ENCODE measurements around the gene IMMT. TPM values are rescaled to one million over a fixed set of nuclear protein-coding genes. Genes with fewer than 3 reads are reported as not detected.

The IMMT gene
- total RNA-seq, 2 donors from 2014 or later, result 104 to 177 TPM

DNA sequence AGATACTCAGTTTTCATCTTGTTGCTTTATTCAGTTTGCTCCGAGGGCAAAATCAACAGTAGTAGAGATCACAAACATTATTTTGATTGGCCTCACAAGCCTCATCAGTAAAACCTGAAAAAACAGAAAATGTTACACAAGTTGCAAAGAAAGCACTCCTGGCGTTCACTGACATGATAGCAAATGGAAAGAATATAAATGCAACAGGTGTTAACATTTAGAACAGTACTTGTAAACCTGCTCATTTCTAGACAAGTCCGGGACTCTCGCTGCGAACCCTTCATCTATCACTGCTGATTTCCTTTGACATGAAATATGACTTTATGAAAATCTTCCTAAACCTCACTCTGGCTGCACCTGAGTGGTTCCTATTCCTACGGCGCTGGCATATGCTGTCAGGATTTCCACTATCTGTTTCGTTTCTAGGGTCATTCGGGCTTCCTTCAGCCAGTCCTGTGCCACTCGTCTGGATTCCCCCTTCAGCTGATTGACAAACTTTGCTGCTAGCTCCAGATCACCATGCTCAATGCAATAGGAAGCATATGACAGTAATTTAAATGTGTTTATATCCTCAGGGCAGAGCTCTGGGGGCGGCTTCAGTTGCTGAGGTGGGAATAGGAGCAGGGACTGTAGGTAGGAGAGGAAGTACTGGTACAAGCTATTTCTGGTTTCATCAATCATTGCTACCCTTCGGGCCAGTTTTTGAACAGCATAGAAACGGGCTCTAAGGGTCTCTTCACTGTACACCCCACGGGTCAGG, 51.2 kb downstream of the IMMT start:
- no peak overlapping the region for H3K27ac ChIP-seq
- no peak overlapping the region for H3K4me3 ChIP-seq
- H3K4me1 ChIP-seq, result no peaks in the 10 kb centered on the region
- peaks cover 88% of the 10 kb centered on the region for H3K36me3 ChIP-seq
- H3K9me3 ChIP-seq, result no peaks in the 10 kb centered on the region
- H3K27me3 ChIP-seq, result no peaks in the 10 kb centered on the region
- no peak for DNase-seq (ENCODE audit: low spot score)
- TF ChIP-seq CTCF (IDR thresholded peaks at IDR 0.05), result no peak

DNA sequence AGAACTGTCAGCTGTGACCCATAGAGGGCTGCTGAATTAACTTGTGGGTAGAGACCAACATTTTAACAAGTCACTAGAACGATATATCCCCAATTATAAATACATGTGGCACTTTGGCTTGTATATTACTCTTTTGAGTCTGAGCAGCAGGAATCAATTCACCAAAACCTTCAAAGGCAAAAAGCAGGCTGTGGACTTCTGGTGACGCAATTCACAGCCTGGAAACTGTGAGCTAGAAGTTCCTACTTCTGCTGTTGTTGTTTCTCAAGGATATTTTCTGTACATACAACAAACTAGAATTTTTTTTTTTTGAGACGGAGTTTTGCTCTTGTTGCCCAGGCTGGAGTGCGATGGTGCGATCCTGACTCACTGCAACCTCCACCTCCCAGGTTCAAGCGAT, 52.0 kb downstream of the IMMT start:
- H3K36me3 ChIP-seq, result peaks cover 85% of the 10 kb centered on the region

GRCh38 chr2:86142436-86143257, 52.6 kb downstream of the IMMT start:
- TF ChIP-seq CTCF (IDR thresholded peaks at IDR 0.05), result no peak
- Histone ChIP-seq H3K27ac (no peak overlapping the region), H3K36me3 (peaks cover 85% of the 10 kb centered on the region)

More for the DNA sequence above, 52.0 kb downstream of the IMMT start:
- Histone ChIP-seq H3K4me3 (no peak overlapping the region), H3K4me1 (no peaks in the 10 kb centered on the region), H3K27ac (no peak overlapping the region), H3K27me3 (no peaks in the 10 kb centered on the region), H3K9me3 (no peaks in the 10 kb centered on the region)
- TF ChIP-seq CTCF (IDR thresholded peaks at IDR 0.05), result no peak
- DNase-seq (ENCODE audit: low spot score), result no peak

DNA sequence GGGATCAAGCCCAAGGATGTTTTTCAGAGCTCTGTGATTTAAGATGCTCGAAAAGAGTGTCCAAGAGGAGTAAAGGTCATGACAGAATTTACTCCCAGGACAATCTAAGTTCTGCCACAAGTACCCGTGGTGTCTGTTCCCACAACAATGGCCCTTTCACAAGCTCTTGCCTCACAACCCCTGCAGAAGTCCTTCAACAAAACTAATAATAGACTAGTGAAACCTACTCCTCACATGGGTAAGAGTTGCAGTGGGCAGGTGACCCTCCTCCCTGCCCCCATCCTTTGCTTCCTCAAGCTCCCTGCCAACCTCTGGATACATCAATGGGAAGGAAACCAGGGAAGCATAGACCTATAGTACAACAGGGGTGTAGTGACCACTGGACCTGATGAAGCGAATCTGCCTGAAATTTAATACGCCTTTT, 54.3 kb downstream of the IMMT start:
- Histone ChIP-seq H3K9me3 (no peaks in the 10 kb centered on the region), H3K36me3 (peaks cover 85% of the 10 kb centered on the region), H3K4me3 (no peak overlapping the region), H3K27me3 (no peaks in the 10 kb centered on the region), H3K27ac (no peak overlapping the region), H3K4me1 (no peaks in the 10 kb centered on the region)
- no peak for TF ChIP-seq CTCF (IDR thresholded peaks at IDR 0.05)
- DNase-seq (ENCODE audit: low spot score), result no peak

More at GRCh38 chr2:86142436-86143257, 52.6 kb downstream of the IMMT start:
- DNase-seq (ENCODE audit: low spot score), result no peak
- H3K9me3 ChIP-seq, result no peaks in the 10 kb centered on the region
- no peaks in the 10 kb centered on the region for H3K27me3 ChIP-seq
- H3K4me3 ChIP-seq, result no peak overlapping the region
- no peaks in the 10 kb centered on the region for H3K4me1 ChIP-seq

DNA sequence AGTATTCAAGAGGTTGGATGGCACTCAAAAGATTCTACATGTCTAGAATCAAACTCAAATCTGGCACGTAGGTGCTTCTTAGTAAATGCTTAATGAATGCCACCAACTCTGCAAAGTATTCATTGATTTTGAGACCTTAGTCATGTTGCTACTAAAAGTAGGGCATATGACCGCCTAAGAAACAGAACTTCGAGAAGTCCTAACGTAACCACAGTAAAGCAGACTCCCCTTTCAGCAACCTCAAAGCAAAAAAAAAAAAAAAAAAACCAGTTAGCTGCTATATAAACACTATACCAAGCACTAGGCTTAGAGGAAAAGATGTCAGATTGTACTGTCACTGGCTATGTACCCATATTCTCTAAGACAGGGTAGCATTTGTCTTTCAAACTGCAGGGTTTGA, 55.3 kb downstream of the IMMT start:
- TF ChIP-seq CTCF (IDR thresholded peaks at IDR 0.05), result no peak
- H3K27ac ChIP-seq, result no peak overlapping the region
- H3K4me1 ChIP-seq, result no peaks in the 10 kb centered on the region
- H3K4me3 ChIP-seq, result no peak overlapping the region
- no peak for DNase-seq (ENCODE audit: low spot score)
- H3K9me3 ChIP-seq, result no peaks in the 10 kb centered on the region
- H3K36me3 ChIP-seq, result peaks cover 85% of the 10 kb centered on the region
- H3K27me3 ChIP-seq, result no peaks in the 10 kb centered on the region

Measured in right atrium auricular region (tissue), 2 donors.